OCI-LY3 (cell line): Measurements from ENCODE around the gene MUCL3.

ENCODE experiments used
- CTCF ChIP-seq: fragments of 200-600, 300-600 bp; sonication (generic); IDR thresholded peaks from 2 replicates; pipeline ENCODE4 v1.5.1; 2014; ENCODE audit warnings: antibody characterized with exemption, low read length, low read depth
- EZH2phosphoT487 ChIP-seq: fragments of 200-600 bp; shearing (Covaris generic); IDR thresholded peaks from 2 replicates; pipeline ENCODE4 v1.6.1; 2018; ENCODE audit warnings: antibody characterized with exemption, mixed run types, low read depth

- no peak for TF ChIP-seq CTCF
- TF ChIP-seq EZH2phosphoT487 = no peak
Observed at GRCh38 chr6:30963641-30964040, 22.9 kb downstream of the MUCL3 start.
